Activated naive CD4-positive, alpha-beta T cell treated with anti-CD3 and anti-CD28 coated beads for 36 hours (primary cell): ENCODE data around the gene TMEM151A. TPM values are rescaled to one million over a fixed set of nuclear protein-coding genes. Genes with fewer than 3 reads are reported as not detected.
A peak's percentile ranks its signal among the peaks of the same experiment; 100 is the strongest.
"Not testable (repeated sequence)": the region's sequence is repeated elsewhere in the genome, so short reads cannot be mapped to it uniquely, and the experiment has no call there.

ENCODE experiments used
- CTCF ChIA-PET: fragments of 350-600 bp; sonication (Branson Sonifier 250); formaldehyde crosslinking; loops from one replicate; lab custom pipeline; 2021; ENCODE audit warnings: antibody characterized with exemption; lab: Charles Lee
- DNase-seq: peaks from one replicate; pipeline ENCODE4 v3.0.0-alpha.2; 2020
- H3K27ac Mint-ChIP-seq: one replicate; pipeline ENCODE4 v1.8.0; 2021; ENCODE audit warnings: mild to moderate bottlenecking, mixed read lengths
- H3K27me3 Mint-ChIP-seq: one replicate; pipeline ENCODE4 v1.8.0; 2021; ENCODE audit warnings: low read depth, mixed read lengths
- H3K36me3 Mint-ChIP-seq: one replicate; pipeline ENCODE4 v1.8.0; 2021; ENCODE audit warnings: low read depth, mixed read lengths
- H3K4me1 Mint-ChIP-seq: one replicate; pipeline ENCODE4 v1.8.0; 2021; ENCODE audit warnings: low read depth, mixed read lengths
- H3K4me3 Mint-ChIP-seq: one replicate; pipeline ENCODE4 v1.8.0; 2021; ENCODE audit warnings: mild to moderate bottlenecking, moderate library complexity, mixed read lengths
- H3K9me3 Mint-ChIP-seq: one replicate; pipeline ENCODE4 v1.8.0; 2021; ENCODE audit warnings: mixed read lengths
- intact Hi-C: fragments of 100-400 bp; cut with micrococcal nuclease; formaldehyde crosslinking; loops from one replicate; pipeline ENCODE4 v1.15.1; 2023
- total RNA-seq, 2 experiments: library from RNA; stranded (reverse); gene quantifications; one replicate each; pipeline ENCODE4 v1.2.3, GENCODE V29; 2021

TMEM151A gene
- total RNA-seq, 2 experiments from 2014 or later, result not detected

GRCh38 chr11:66268244-66268951 lies 23.3 kb upstream of the TMEM151A start, which contains the start of gene RAB1B:
RAB1B (plus strand) TSS chr11:66268639; CDS start chr11:66268680, 41 bp downstream.
- DNase-seq, result peak; percentile 100
- CTCF ChIA-PET, result interaction anchor here (1.2 kb wide), 1 partner anchor 46 kb away, joined by 3 read pairs; no protein-coding TSS in a partner anchor
- H3K4me3 Mint-ChIP-seq, result peak within 1 kb of the TSS; percentile 95
- no peaks in the 10 kb centered on the region for H3K27me3 Mint-ChIP-seq
- peaks cover 21% of the 10 kb centered on the region for H3K36me3 Mint-ChIP-seq
- intact Hi-C loops, result loop anchor here (1.0 to 5.0 kb wide), 9 partner anchors 10 to 696 kb away; partner anchors contain the start of genes BANF1, C11orf68, CCDC85B and CNIH2
- peak within 1 kb of the TSS; percentile 95 for H3K27ac Mint-ChIP-seq
- peaks cover 26% of the 10 kb centered on the region for H3K4me1 Mint-ChIP-seq
- H3K9me3 Mint-ChIP-seq, result no peaks in the 10 kb centered on the region

GRCh38 chr11:66268952-66269905 lies 22.5 kb upstream of the TMEM151A start:
- DNase-seq, result peak; percentile 28
- Mint-ChIP-seq H3K4me1 (peaks cover 26% of the 10 kb centered on the region), H3K4me3 (peak overlapping the region; percentile 95), H3K9me3 (no peaks in the 10 kb centered on the region), H3K36me3 (peaks cover 23% of the 10 kb centered on the region), H3K27me3 (no peaks in the 10 kb centered on the region), H3K27ac (peak overlapping the region; percentile 95)
- CTCF ChIA-PET, result interaction anchor here (1.2 kb wide), 1 partner anchor 47 kb away, joined by 3 read pairs; no protein-coding TSS in a partner anchor
- intact Hi-C loops, result loop anchor here (1.0 to 5.0 kb wide), 9 partner anchors 9 to 697 kb away; partner anchors contain the start of genes BANF1, C11orf68, CCDC85B and CNIH2

- CTCF ChIA-PET, result interaction anchor here (0.6 to 2.8 kb wide), 2 partner anchors 10 to 195 kb away, joined by 6 to 19 read pairs; partner anchors contain the start of gene PELI3
- Mint-ChIP-seq H3K27me3 (no peaks in the 10 kb centered on the region), H3K36me3 (peaks cover 22% of the 10 kb centered on the region), H3K9me3 (no peaks in the 10 kb centered on the region), H3K4me1 (peaks cover 25% of the 10 kb centered on the region), H3K4me3 (no peak overlapping the region), H3K27ac (no peak overlapping the region)
- DNase-seq, result no peak
- intact Hi-C loops, result no loop called here
These were observed 19.9 kb upstream of the TMEM151A start for GRCh38 chr11:66271816-66272215.

GRCh38 chr11:66272596-66272995 lies 19.1 kb upstream of the TMEM151A start:
- no peaks in the 10 kb centered on the region for H3K27me3 Mint-ChIP-seq
- CTCF ChIA-PET, result interaction anchor here (2.8 kb wide), 1 partner anchor 10 kb away, joined by 19 read pairs; no protein-coding TSS in a partner anchor
- peaks cover 24% of the 10 kb centered on the region for H3K36me3 Mint-ChIP-seq
- intact Hi-C loops, result no loop called here
- H3K9me3 Mint-ChIP-seq, result no peaks in the 10 kb centered on the region
- no peak overlapping the region for H3K27ac Mint-ChIP-seq
- no peak for DNase-seq
- H3K4me1 Mint-ChIP-seq, result peaks cover 19% of the 10 kb centered on the region
- H3K4me3 Mint-ChIP-seq, result no peak overlapping the region

- H3K36me3 Mint-ChIP-seq, result peaks cover 20% of the 10 kb centered on the region
- no peaks in the 10 kb centered on the region for H3K27me3 Mint-ChIP-seq
- intact Hi-C loops, result no loop called here
- no peak overlapping the region for H3K4me3 Mint-ChIP-seq
- H3K4me1 Mint-ChIP-seq, result peaks cover 20% of the 10 kb centered on the region
- no peaks in the 10 kb centered on the region for H3K9me3 Mint-ChIP-seq
- no peak for DNase-seq
- H3K27ac Mint-ChIP-seq, result no peak overlapping the region
- CTCF ChIA-PET, result interaction anchor here (2.8 kb wide), 1 partner anchor 8 kb away, joined by 19 read pairs; no protein-coding TSS in a partner anchor
These were observed 17.5 kb upstream of the TMEM151A start for GRCh38 chr11:66274219-66274618.

GRCh38 chr11:66275396-66275795 lies 16.3 kb upstream of the TMEM151A start:
- CTCF ChIA-PET, result no interaction called here
- intact Hi-C loops, result no loop called here
- Mint-ChIP-seq H3K4me3 (no peak overlapping the region), H3K36me3 (peaks cover 16% of the 10 kb centered on the region), H3K27ac (no peak overlapping the region), H3K4me1 (peaks cover 10% of the 10 kb centered on the region), H3K9me3 (no peaks in the 10 kb centered on the region), H3K27me3 (no peaks in the 10 kb centered on the region)
- no peak for DNase-seq

GRCh38 chr11:66275984-66276612 lies 15.6 kb upstream of the TMEM151A start:
- Mint-ChIP-seq H3K27ac (no peak overlapping the region), H3K27me3 (no peaks in the 10 kb centered on the region), H3K4me3 (no peak overlapping the region), H3K4me1 (peaks cover 5% of the 10 kb centered on the region), H3K36me3 (peaks cover 14% of the 10 kb centered on the region), H3K9me3 (no peaks in the 10 kb centered on the region)
- CTCF ChIA-PET, result no interaction called here
- intact Hi-C loops, result no loop called here
- no peak for DNase-seq

GRCh38 chr11:66276619-66277018 lies 15.1 kb upstream of the TMEM151A start:
- intact Hi-C loops, H3K4me1 Mint-ChIP-seq, H3K27me3 Mint-ChIP-seq, H3K9me3 Mint-ChIP-seq, H3K27ac Mint-ChIP-seq, H3K4me3 Mint-ChIP-seq, CTCF ChIA-PET, DNase-seq: not testable (repeated sequence)
- H3K36me3 Mint-ChIP-seq, result peaks cover 14% of the 10 kb centered on the region

GRCh38 chr11:66277064-66277463 lies 14.6 kb upstream of the TMEM151A start:
- DNase-seq, H3K27ac Mint-ChIP-seq: not testable (repeated sequence)
- peaks cover 10% of the 10 kb centered on the region for H3K4me1 Mint-ChIP-seq

GRCh38 chr11:66277471-66278362 lies 14.0 kb upstream of the TMEM151A start, which contains the start of gene CNIH2:
CNIH2 (plus strand) TSS chr11:66278175; CDS start chr11:66278457, 282 bp downstream.
- Mint-ChIP-seq H3K27me3 (no peaks in the 10 kb centered on the region), H3K4me1 (peaks cover 17% of the 10 kb centered on the region), H3K9me3 (no peaks in the 10 kb centered on the region), H3K36me3 (peaks cover 8% of the 10 kb centered on the region), H3K4me3 (peak within 1 kb of the TSS; percentile 62), H3K27ac (no peak within 1 kb of the TSS)
- intact Hi-C loops, result loop anchor here (1.0 kb wide), 1 partner anchor 9 kb away; the partner anchor contains the start of gene RAB1B
- CTCF ChIA-PET, result no interaction called here
- DNase-seq, result no peak

More at GRCh38 chr11:66277064-66277463, 14.6 kb upstream of the TMEM151A start:
- peak overlapping the region; percentile 6 for H3K4me3 Mint-ChIP-seq
- H3K9me3 Mint-ChIP-seq, CTCF ChIA-PET, H3K27me3 Mint-ChIP-seq, intact Hi-C loops: not testable (repeated sequence)
- H3K36me3 Mint-ChIP-seq, result peaks cover 10% of the 10 kb centered on the region
